Measurements from ENCODE around the gene RALGAPA2. TPM values are rescaled to one million over a fixed set of nuclear protein-coding genes. Genes with fewer than 3 reads are reported as not detected.

Gene RALGAPA2
- total RNA-seq, 6 experiments from 2014 or later, result 2.4 to 3.7 (median 3.2) TPM

DNA sequence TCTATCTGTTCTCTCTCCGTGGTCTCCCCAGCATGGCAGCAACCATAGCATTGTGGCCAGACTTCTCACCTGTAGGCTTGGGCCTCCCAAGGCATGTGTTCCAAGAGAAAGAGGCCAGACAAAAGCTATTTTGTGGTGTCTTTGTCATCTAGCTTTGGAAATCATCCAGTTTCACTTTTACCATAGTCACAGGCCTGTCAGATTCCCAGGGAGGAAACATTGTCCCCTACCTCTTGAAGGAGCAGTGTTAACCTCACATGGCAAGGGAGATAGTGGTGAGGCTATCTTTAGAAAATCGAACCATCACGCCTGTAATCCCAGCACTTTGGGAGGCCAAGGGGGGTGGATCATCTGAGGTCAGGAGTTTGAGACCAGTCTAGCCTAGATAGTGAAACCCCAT, 42.3 kb upstream of the RALGAPA2 start:
- no peak overlapping the region for H3K27ac Mint-ChIP-seq
- no peak for DNase-seq
- peaks cover 6% of the 10 kb centered on the region; the same call in 1 of the 2 replicates for H3K9me3 Mint-ChIP-seq
- H3K27me3 Mint-ChIP-seq (ENCODE audit: insufficient read depth), result no peaks in the 10 kb centered on the region
- H3K4me1 Mint-ChIP-seq (ENCODE audit: low read depth), result no peaks in the 10 kb centered on the region
- H3K36me3 Mint-ChIP-seq (ENCODE audit: low read depth), result no peaks in the 10 kb centered on the region
- no peak for TF ChIP-seq CTCF (IDR thresholded peaks at IDR 0.05)
- no peak overlapping the region for H3K4me3 Mint-ChIP-seq

- no peak for DNase-seq
- Mint-ChIP-seq H3K27ac (no peak overlapping the region), H3K4me1 (ENCODE audit: low read depth) (no peaks in the 10 kb centered on the region), H3K36me3 (ENCODE audit: low read depth) (no peaks in the 10 kb centered on the region), H3K27me3 (ENCODE audit: insufficient read depth) (no peaks in the 10 kb centered on the region), H3K9me3 (peaks cover 6% of the 10 kb centered on the region; the same call in 1 of the 2 replicates), H3K4me3 (no peak overlapping the region)
- no peak for TF ChIP-seq CTCF (IDR thresholded peaks at IDR 0.05)
Measured at GRCh38 chr20:20752712-20753111, 40.3 kb upstream of the RALGAPA2 start.

DNA sequence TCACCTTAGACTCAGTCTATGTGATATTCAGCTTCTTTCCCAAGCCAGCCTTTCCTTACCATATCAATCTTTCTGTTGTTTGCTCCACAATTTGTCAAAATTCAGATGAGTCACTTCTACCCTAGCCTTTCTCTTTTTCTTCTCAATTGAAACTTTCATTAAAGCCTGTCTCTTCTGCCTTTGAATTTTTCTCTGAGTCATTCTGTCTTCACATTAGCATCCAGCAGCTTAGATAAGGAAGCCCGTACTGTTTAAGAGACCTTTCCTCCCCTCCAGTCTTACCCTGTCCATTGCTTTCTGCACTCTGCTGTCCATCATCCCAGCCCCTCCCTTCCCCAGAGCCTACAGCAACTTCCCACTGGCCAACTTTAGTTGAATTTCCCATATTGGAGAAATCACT, 34.9 kb upstream of the RALGAPA2 start:
- no peak for DNase-seq
- TF ChIP-seq CTCF (IDR thresholded peaks at IDR 0.05), result no peak
- Mint-ChIP-seq H3K27me3 (ENCODE audit: insufficient read depth) (peaks cover 2% of the 10 kb centered on the region; the same call in 1 of the 2 replicates), H3K9me3 (no peaks in the 10 kb centered on the region), H3K27ac (no peak overlapping the region), H3K36me3 (ENCODE audit: low read depth) (no peaks in the 10 kb centered on the region), H3K4me3 (no peak overlapping the region), H3K4me1 (ENCODE audit: low read depth) (no peaks in the 10 kb centered on the region)

- no peak for TF ChIP-seq CTCF (IDR thresholded peaks at IDR 0.05)
- Mint-ChIP-seq H3K4me1 (ENCODE audit: low read depth) (no peaks in the 10 kb centered on the region), H3K36me3 (ENCODE audit: low read depth) (no peaks in the 10 kb centered on the region), H3K27me3 (ENCODE audit: insufficient read depth) (peaks cover 4% of the 10 kb centered on the region; the same call in 1 of the 2 replicates), H3K9me3 (no peaks in the 10 kb centered on the region), H3K27ac (no peak overlapping the region), H3K4me3 (no peak overlapping the region)
- no peak for DNase-seq
Measured at GRCh38 chr20:20744170-20744725, 31.8 kb upstream of the RALGAPA2 start.

GRCh38 chr20:20743511-20744169, 31.2 kb upstream of the RALGAPA2 start:
- no peak overlapping the region for H3K4me3 Mint-ChIP-seq
- no peaks in the 10 kb centered on the region for H3K36me3 Mint-ChIP-seq (ENCODE audit: low read depth)
- no peak overlapping the region for H3K27ac Mint-ChIP-seq
- TF ChIP-seq CTCF (IDR thresholded peaks at IDR 0.05), result no peak
- H3K4me1 Mint-ChIP-seq (ENCODE audit: low read depth), result no peaks in the 10 kb centered on the region
- peaks cover 4% of the 10 kb centered on the region; the same call in 1 of the 2 replicates for H3K27me3 Mint-ChIP-seq (ENCODE audit: insufficient read depth)
- DNase-seq, result no peak
- H3K9me3 Mint-ChIP-seq, result no peaks in the 10 kb centered on the region
